DMS153 treated with DMSO at 0.1 percent for 48 hours (cell line): ENCODE results near the gene MTMR1.

Experiments used
- DNase-seq: peaks from one replicate; lab custom pipeline; 2025; ENCODE audit not compliant: unreplicated experiment; lab: John Stamatoyannopoulos, UW

MTMR1 gene

GRCh38 chrX:150696331-150696730 is 3.1 kb downstream of the MTMR1 start:
- no peak for DNase-seq

- DNase-seq: no peak
These were observed 3.7 kb downstream of the MTMR1 start for GRCh38 chrX:150696866-150697265.

GRCh38 chrX:150697641-150698040 is 4.4 kb downstream of the MTMR1 start:
- no peak for DNase-seq

- DNase-seq: no peak
These were observed 5.8 kb downstream of the MTMR1 start for GRCh38 chrX:150698981-150699380.

GRCh38 chrX:150700107-150700506 is 6.9 kb downstream of the MTMR1 start:
- no peak for DNase-seq

GRCh38 chrX:150701377-150701776 is 8.2 kb downstream of the MTMR1 start:
- no peak for DNase-seq

- no peak for DNase-seq
These were observed 9.9 kb downstream of the MTMR1 start for GRCh38 chrX:150702966-150703694.

GRCh38 chrX:150703695-150703974 is 10.4 kb downstream of the MTMR1 start:
- no peak for DNase-seq

- DNase-seq: no peak
These were observed 10.9 kb downstream of the MTMR1 start for GRCh38 chrX:150704030-150704613.

GRCh38 chrX:150712619-150713018 is 19.4 kb downstream of the MTMR1 start:
- no peak for DNase-seq

GRCh38 chrX:150715184-150715583 is 22.0 kb downstream of the MTMR1 start:
- DNase-seq: no peak

- DNase-seq: no peak
These were observed 26.4 kb downstream of the MTMR1 start for GRCh38 chrX:150719621-150720020.

GRCh38 chrX:150729956-150730355 is 36.8 kb downstream of the MTMR1 start:
- no peak for DNase-seq

- no peak for DNase-seq
These were observed 37.5 kb downstream of the MTMR1 start for GRCh38 chrX:150730719-150731118.

- DNase-seq: no peak
These were observed 38.6 kb downstream of the MTMR1 start for GRCh38 chrX:150731795-150732194.

GRCh38 chrX:150736475-150736874 is 43.3 kb downstream of the MTMR1 start:
- no peak for DNase-seq

- DNase-seq: no peak
These were observed 58.9 kb downstream of the MTMR1 start for GRCh38 chrX:150752124-150752523.

- no peak for DNase-seq
These were observed 60.2 kb downstream of the MTMR1 start for GRCh38 chrX:150753357-150753756.

- no peak for DNase-seq
These were observed 60.8 kb downstream of the MTMR1 start for GRCh38 chrX:150753968-150754367.

- DNase-seq: no peak
These were observed 64.2 kb downstream of the MTMR1 start for GRCh38 chrX:150757371-150757770.

GRCh38 chrX:150759568-150760416 is 66.6 kb downstream of the MTMR1 start:
- DNase-seq: no peak

- no peak for DNase-seq
These were observed 68.1 kb downstream of the MTMR1 start for GRCh38 chrX:150761176-150761818.
